ENCODE measurements around the gene MOGAT3. TPM values are rescaled to one million over a fixed set of nuclear protein-coding genes. Genes with fewer than 3 reads are reported as not detected.

MOGAT3 gene
- total RNA-seq, 2 donors from 2014 or later, result not detected

GRCh38 chr7:101163279-101164070, 37.4 kb downstream of the MOGAT3 start:
- no peak for DNase-seq
- no peak for ATAC-seq (replicated peaks in 1 of 2)

GRCh38 chr7:101162551-101163278, 38.1 kb downstream of the MOGAT3 start:
- H3K27me3 Mint-ChIP-seq (ENCODE audit: low read depth), result peaks cover 39% of the 10 kb centered on the region

More at GRCh38 chr7:101163279-101164070, 37.4 kb downstream of the MOGAT3 start:
- peak overlapping the region; percentile 48 for H3K27ac Mint-ChIP-seq
- H3K36me3 Mint-ChIP-seq (ENCODE audit: insufficient read depth in 2 of 2), result peaks cover 2% of the 10 kb centered on the region in 2 donors
- peaks cover 47% of the 10 kb centered on the region for H3K27me3 Mint-ChIP-seq (ENCODE audit: low read depth)
- H3K4me3 Mint-ChIP-seq, result peak overlapping the region; percentile 76 to 99
- H3K9me3 Mint-ChIP-seq, result no peaks in the 10 kb centered on the region
- H3K4me1 Mint-ChIP-seq (ENCODE audit: low read depth), result peaks cover 49% of the 10 kb centered on the region

GRCh38 chr7:101161692-101162471, 39.0 kb downstream of the MOGAT3 start:
- Mint-ChIP-seq H3K27ac (peak overlapping the region; percentile 73), H3K9me3 (no peaks in the 10 kb centered on the region), H3K4me3 (peak overlapping the region; percentile 78 to 87), H3K27me3 (ENCODE audit: low read depth) (peaks cover 31% of the 10 kb centered on the region), H3K4me1 (ENCODE audit: low read depth) (peaks cover 37% of the 10 kb centered on the region), H3K36me3 (ENCODE audit: insufficient read depth in 2 of 2) (peaks cover 2% of the 10 kb centered on the region in 2 donors)
- ATAC-seq (replicated peaks in 1 of 2) (no peak), DNase-seq (no peak)

More at GRCh38 chr7:101162551-101163278, 38.1 kb downstream of the MOGAT3 start:
- DNase-seq (no peak), ATAC-seq (replicated peaks in 1 of 2) (no peak)
- Mint-ChIP-seq H3K4me1 (ENCODE audit: low read depth) (peaks cover 46% of the 10 kb centered on the region), H3K27ac (peak overlapping the region; percentile 73), H3K36me3 (ENCODE audit: insufficient read depth in 2 of 2) (peaks cover 2% of the 10 kb centered on the region in 2 donors), H3K4me3 (peak overlapping the region; percentile 78 to 87), H3K9me3 (no peaks in the 10 kb centered on the region)

GRCh38 chr7:101160910-101161309, 39.9 kb downstream of the MOGAT3 start:
- H3K4me3 Mint-ChIP-seq, result no peak overlapping the region
- H3K27me3 Mint-ChIP-seq (ENCODE audit: low read depth), result peaks cover 21% of the 10 kb centered on the region
- H3K9me3 Mint-ChIP-seq, result no peaks in the 10 kb centered on the region
- DNase-seq, result no peak
- H3K36me3 Mint-ChIP-seq (ENCODE audit: insufficient read depth in 2 of 2), result peaks cover 2% of the 10 kb centered on the region in 2 donors
- no peak for ATAC-seq (replicated peaks in 1 of 2)
- no peak overlapping the region for H3K27ac Mint-ChIP-seq
- H3K4me1 Mint-ChIP-seq (ENCODE audit: low read depth), result peaks cover 28% of the 10 kb centered on the region

GRCh38 chr7:101159696-101160674, 40.9 kb downstream of the MOGAT3 start:
- ATAC-seq (replicated peaks in 1 of 2) (no peak), DNase-seq (no peak)
- Mint-ChIP-seq H3K9me3 (no peaks in the 10 kb centered on the region), H3K4me1 (ENCODE audit: low read depth) (peaks cover 27% of the 10 kb centered on the region), H3K27me3 (ENCODE audit: low read depth) (peaks cover 12% of the 10 kb centered on the region), H3K36me3 (ENCODE audit: insufficient read depth in 2 of 2) (no peaks in the 10 kb centered on the region), H3K27ac (no peak overlapping the region), H3K4me3 (no peak overlapping the region)

- Mint-ChIP-seq H3K27ac (no peak overlapping the region), H3K4me1 (ENCODE audit: low read depth) (peaks cover 19% of the 10 kb centered on the region), H3K4me3 (no peak overlapping the region), H3K36me3 (ENCODE audit: insufficient read depth in 2 of 2) (no peaks in the 10 kb centered on the region), H3K27me3 (ENCODE audit: low read depth) (no peaks in the 10 kb centered on the region), H3K9me3 (no peaks in the 10 kb centered on the region)
- no peak for ATAC-seq (replicated peaks in 1 of 2)
- DNase-seq, result no peak
Observed at GRCh38 chr7:101156866-101157589, 43.8 kb downstream of the MOGAT3 start.

- Mint-ChIP-seq H3K27ac (no peak overlapping the region), H3K9me3 (no peaks in the 10 kb centered on the region), H3K4me3 (no peak overlapping the region), H3K4me1 (ENCODE audit: low read depth) (peaks cover 19% of the 10 kb centered on the region), H3K36me3 (ENCODE audit: insufficient read depth in 2 of 2) (no peaks in the 10 kb centered on the region), H3K27me3 (ENCODE audit: low read depth) (no peaks in the 10 kb centered on the region)
- ATAC-seq (replicated peaks in 1 of 2) (no peak), DNase-seq (no peak)
Observed at GRCh38 chr7:101156277-101156676, 44.6 kb downstream of the MOGAT3 start.

DNA sequence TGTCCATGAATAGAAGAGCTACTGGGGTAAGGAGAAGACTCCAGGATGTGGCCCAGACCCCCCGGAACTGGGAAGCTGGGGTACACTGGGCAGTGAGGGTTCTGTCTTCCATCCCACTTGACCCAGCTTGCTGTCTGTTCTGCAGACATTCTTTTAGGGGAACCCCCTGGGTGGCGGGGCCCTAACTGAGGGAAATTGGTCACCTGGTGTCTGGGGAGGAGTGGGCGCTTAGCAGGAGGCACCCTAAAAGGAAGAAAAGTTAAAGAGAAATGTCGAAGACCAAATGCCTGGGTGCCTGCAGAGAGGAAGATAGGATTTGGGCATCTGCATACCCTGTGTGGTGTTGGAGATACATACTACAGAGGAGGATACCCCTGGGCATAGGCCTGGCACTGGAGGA, 45.5 kb downstream of the MOGAT3 start:
- Mint-ChIP-seq H3K4me1 (ENCODE audit: low read depth) (peaks cover 19% of the 10 kb centered on the region), H3K9me3 (no peaks in the 10 kb centered on the region), H3K4me3 (peak overlapping the region; percentile 72 to 79), H3K27me3 (ENCODE audit: low read depth) (no peaks in the 10 kb centered on the region), H3K27ac (no peak overlapping the region), H3K36me3 (ENCODE audit: insufficient read depth in 2 of 2) (no peaks in the 10 kb centered on the region)
- DNase-seq, result no peak
- ATAC-seq (replicated peaks in 1 of 2), result no peak

DNA sequence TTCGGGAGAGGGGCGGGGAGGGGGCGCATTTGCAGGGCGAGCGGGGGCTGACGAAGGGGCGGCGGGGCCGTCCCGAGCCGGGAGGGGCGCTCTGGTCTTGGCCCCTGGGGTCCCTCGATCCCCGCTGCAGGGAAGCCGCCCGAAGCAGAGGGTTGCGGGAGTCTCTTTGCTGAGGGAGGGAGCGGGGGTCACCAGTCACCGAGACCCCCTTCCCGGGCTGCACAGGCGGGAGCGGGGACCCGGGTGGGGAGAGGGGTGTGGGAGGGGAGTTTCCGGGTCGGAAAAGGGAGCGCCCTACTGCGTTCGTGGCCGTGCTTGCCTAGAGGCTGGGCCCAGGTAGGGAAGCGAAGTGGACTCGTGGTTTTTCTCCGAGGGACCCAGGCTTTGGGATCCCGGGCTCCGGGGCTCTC, 46.1 kb downstream of the MOGAT3 start:
- peak; percentile 31 to 38 for ATAC-seq (replicated peaks in 1 of 2)
- H3K27me3 Mint-ChIP-seq (ENCODE audit: low read depth), result peaks cover 3% of the 10 kb centered on the region
- H3K4me1 Mint-ChIP-seq (ENCODE audit: low read depth), result peaks cover 19% of the 10 kb centered on the region
- DNase-seq, result no peak
- H3K4me3 Mint-ChIP-seq, result peak overlapping the region; percentile 72 to 79
- no peak overlapping the region for H3K27ac Mint-ChIP-seq
- no peaks in the 10 kb centered on the region for H3K36me3 Mint-ChIP-seq (ENCODE audit: insufficient read depth in 2 of 2)
- no peaks in the 10 kb centered on the region for H3K9me3 Mint-ChIP-seq

- H3K4me1 Mint-ChIP-seq (ENCODE audit: low read depth), result peaks cover 19% of the 10 kb centered on the region
- H3K36me3 Mint-ChIP-seq (ENCODE audit: insufficient read depth in 2 of 2), result no peaks in the 10 kb centered on the region
- H3K4me3 Mint-ChIP-seq, result peak within 1 kb of the TSS; percentile 72 to 79
- DNase-seq (peak; percentile 89 to 90), ATAC-seq (replicated peaks in 1 of 2) (peak; percentile 90 to 93)
- H3K9me3 Mint-ChIP-seq, result no peaks in the 10 kb centered on the region
- peak within 1 kb of the TSS; percentile 39 for H3K27ac Mint-ChIP-seq
- H3K27me3 Mint-ChIP-seq (ENCODE audit: low read depth), result peaks cover 8% of the 10 kb centered on the region
Observed at GRCh38 chr7:101153969-101154692, 46.7 kb downstream of the MOGAT3 start, which contains the start of gene AP1S1. Gene AP1S1, plus strand, starts transcription at chr7:101154476. Its CDS starts 39 bp downstream, at chr7:101154515.
